Hepatocyte (in vitro differentiated cells): ENCODE measurements around the gene FBXO48. TPM values are rescaled to one million over a fixed set of nuclear protein-coding genes. Genes with fewer than 3 reads are reported as not detected.

Source experiments
- DNase-seq: peaks from one replicate; pipeline ENCODE4 v3.0.0-alpha.2; 2016; ENCODE audit warnings: low spot score
- H2AFZ ChIP-seq: fragments of 200-600 bp; sonication (generic); 2 replicates; pipeline ENCODE4 v1.6.0; 2016; ENCODE audit warnings: antibody characterized with exemption, mild to moderate bottlenecking
- H3K27ac ChIP-seq: fragments of 200-600 bp; sonication (generic); 2 replicates; pipeline ENCODE4 v1.5.1; 2016; ENCODE audit warnings: mild to moderate bottlenecking
- H3K27me3 ChIP-seq: fragments of 200-600 bp; sonication (generic); 2 replicates; pipeline ENCODE4 v1.6.1; 2016
- H3K36me3 ChIP-seq: fragments of 200-600 bp; sonication (generic); replicated peaks from 2 replicates; pipeline ENCODE4 v1.5.1; 2016; ENCODE audit warnings: low read depth; ENCODE audit not compliant: insufficient read depth
- H3K4me1 ChIP-seq: fragments of 200-600 bp; sonication (generic); 2 replicates; pipeline ENCODE4 v1.5.1; 2016; ENCODE audit warnings: mild to moderate bottlenecking, moderate library complexity; ENCODE audit not compliant: insufficient read depth
- H3K4me2 ChIP-seq: fragments of 200-600 bp; sonication (generic); 2 replicates; pipeline ENCODE4 v1.6.0; 2016
- H3K4me3 ChIP-seq: fragments of 200-600 bp; sonication (generic); 2 replicates; pipeline ENCODE4 v1.5.1; 2016; ENCODE audit warnings: mild to moderate bottlenecking
- H3K79me2 ChIP-seq: fragments of 200-600 bp; sonication (generic); 2 replicates; pipeline ENCODE4 v1.6.0; 2017; ENCODE audit warnings: mild to moderate bottlenecking
- H3K9me2 ChIP-seq: fragments of 200-600 bp; sonication (generic); replicated peaks from 2 replicates; pipeline ENCODE4 v1.6.0; 2017; ENCODE audit warnings: mild to moderate bottlenecking; ENCODE audit not compliant: insufficient read depth
- H3K9me3 ChIP-seq: fragments of 200-600 bp; sonication (generic); 2 replicates; pipeline ENCODE4 v1.5.1; 2016; ENCODE audit warnings: low read depth, mild to moderate bottlenecking
- H4K20me1 ChIP-seq: fragments of 200-600 bp; sonication (generic); 2 replicates; pipeline ENCODE4 v1.6.0; 2016; ENCODE audit warnings: mild to moderate bottlenecking; ENCODE audit not compliant: insufficient read depth, poor library complexity, severe bottlenecking
- EZH2 ChIP-seq: fragments of 200-600 bp; sonication (generic); IDR thresholded peaks from 2 replicates; pipeline ENCODE4 v1.6.1; 2016; ENCODE audit warnings: antibody characterized with exemption, mild to moderate bottlenecking, borderline replicate concordance
- EZH2phosphoT487 ChIP-seq: fragments of 200-600 bp; sonication (generic); IDR thresholded peaks from one replicate; pipeline ENCODE4 v1.6.1; 2018; ENCODE audit warnings: antibody characterized with exemption, mild to moderate bottlenecking, low read depth, moderate library complexity; ENCODE audit not compliant: unreplicated experiment, severe bottlenecking
- WGBS: methylation state at CpG from one replicate; pipeline ENCODE4 v1.1.6; 2016; ENCODE audit warnings: low lambda C conversion rate; ENCODE audit errors: missing lambda C conversion rate; 5-methylcytosine and 5-hydroxymethylcytosine counted together
- polyA plus RNA-seq: library from polyadenylated mRNA; unstranded; fragments of >200 nt; fragmentation: Nextera tagmentation; extraction: Ambion mirVana; gene quantifications from 2 replicates; pipeline ENCODE4 v1.2.1, GENCODE V29; 2016
- total RNA-seq: library from RNA; depleted of rRNA; stranded (reverse); fragments of >200 nt; gene quantifications from 2 replicates; pipeline ENCODE4 v1.2.3, GENCODE V29; 2014
- TF ChIP-seq, protein P1 (sequence below): fragments of 200-600 bp; sonication (generic); IDR thresholded peaks from 2 replicates; pipeline ENCODE4 v1.5.1; 2016; ENCODE audit warnings: antibody characterized with exemption, mild to moderate bottlenecking; ENCODE audit not compliant: poor library complexity

The FBXO48 gene
- total and polyA plus RNA-seq, 2 experiments from 2014 or later, result 0.36 to 0.83 TPM

DNA sequence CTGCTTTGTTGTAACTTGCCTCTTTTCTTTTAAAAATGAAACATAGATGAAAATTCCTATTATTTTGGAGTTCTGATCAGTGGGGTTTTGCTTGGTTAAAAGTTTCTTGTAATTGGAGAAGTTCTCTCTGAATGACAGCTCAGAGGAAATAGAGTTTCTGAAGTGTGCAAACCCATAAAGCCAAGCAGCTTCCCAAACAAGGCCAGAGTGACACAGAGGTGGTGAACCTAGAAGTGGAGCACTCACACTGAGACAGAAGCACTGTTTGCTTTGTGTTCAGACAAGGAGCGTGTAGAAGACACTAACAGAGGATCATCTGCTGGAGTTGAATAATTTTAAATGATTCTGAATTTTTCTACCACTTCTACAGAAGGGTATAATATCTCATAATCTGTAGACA is 49.2 kb downstream of the FBXO48 start:
- Histone ChIP-seq H3K9me3 (no peaks in the 10 kb centered on the region), H3K79me2 (no peaks in the 10 kb centered on the region), H3K27me3 (no peaks in the 10 kb centered on the region), H3K4me2 (no peak overlapping the region), H3K4me3 (no peak overlapping the region), H2AFZ (no peak overlapping the region), H4K20me1 (no peaks in the 10 kb centered on the region), H3K4me1 (no peaks in the 10 kb centered on the region), H3K36me3 (no peaks in the 10 kb centered on the region), H3K27ac (no peak overlapping the region), H3K9me2 (no peaks in the 10 kb centered on the region)
- TF ChIP-seq EZH2 (no peak), EZH2phosphoT487 (no peak)
- TF ChIP-seq, protein P1, sequence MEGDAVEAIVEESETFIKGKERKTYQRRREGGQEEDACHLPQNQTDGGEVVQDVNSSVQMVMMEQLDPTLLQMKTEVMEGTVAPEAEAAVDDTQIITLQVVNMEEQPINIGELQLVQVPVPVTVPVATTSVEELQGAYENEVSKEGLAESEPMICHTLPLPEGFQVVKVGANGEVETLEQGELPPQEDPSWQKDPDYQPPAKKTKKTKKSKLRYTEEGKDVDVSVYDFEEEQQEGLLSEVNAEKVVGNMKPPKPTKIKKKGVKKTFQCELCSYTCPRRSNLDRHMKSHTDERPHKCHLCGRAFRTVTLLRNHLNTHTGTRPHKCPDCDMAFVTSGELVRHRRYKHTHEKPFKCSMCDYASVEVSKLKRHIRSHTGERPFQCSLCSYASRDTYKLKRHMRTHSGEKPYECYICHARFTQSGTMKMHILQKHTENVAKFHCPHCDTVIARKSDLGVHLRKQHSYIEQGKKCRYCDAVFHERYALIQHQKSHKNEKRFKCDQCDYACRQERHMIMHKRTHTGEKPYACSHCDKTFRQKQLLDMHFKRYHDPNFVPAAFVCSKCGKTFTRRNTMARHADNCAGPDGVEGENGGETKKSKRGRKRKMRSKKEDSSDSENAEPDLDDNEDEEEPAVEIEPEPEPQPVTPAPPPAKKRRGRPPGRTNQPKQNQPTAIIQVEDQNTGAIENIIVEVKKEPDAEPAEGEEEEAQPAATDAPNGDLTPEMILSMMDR, result no peak
- no peak for DNase-seq
- 5% methylated on average over 1 of the region's 1 CpG for WGBS

DNA sequence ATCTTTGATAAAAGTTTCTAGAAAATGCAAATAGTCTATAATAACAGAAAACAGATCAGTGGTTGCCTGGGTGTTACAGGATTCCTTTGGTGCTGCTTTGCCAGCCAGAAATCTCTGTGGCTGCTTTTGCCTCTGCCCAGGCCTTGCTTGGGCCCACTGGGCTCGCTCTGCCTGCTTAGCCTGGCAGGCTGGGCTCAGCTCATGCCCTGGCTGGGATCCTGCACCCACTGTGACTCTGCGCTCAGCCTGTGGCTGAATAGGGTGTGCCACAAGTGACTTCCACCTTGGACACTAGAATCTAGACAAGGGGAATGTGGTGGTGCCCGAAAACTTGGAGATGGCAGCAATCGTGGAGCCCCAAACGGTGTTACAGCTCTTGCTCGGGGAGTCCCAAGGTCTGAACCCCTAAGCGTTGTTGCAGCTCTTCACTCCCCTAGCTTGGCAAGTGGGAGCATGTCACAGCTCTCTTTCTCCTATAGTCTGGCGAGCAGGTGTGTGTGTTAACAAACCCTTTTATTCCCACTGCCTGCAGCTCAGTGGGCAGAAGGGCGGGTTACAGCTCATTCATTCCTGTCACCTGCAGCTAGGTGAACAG is 50.9 kb downstream of the FBXO48 start:
- Histone ChIP-seq H3K36me3 (no peaks in the 10 kb centered on the region), H3K4me3 (no peak overlapping the region), H3K9me3 (no peaks in the 10 kb centered on the region), H3K4me1 (no peaks in the 10 kb centered on the region), H3K27me3 (no peaks in the 10 kb centered on the region), H3K27ac (no peak overlapping the region), H3K79me2 (no peaks in the 10 kb centered on the region), H4K20me1 (no peaks in the 10 kb centered on the region), H2AFZ (no peak overlapping the region), H3K4me2 (no peak overlapping the region), H3K9me2 (no peaks in the 10 kb centered on the region)
- no peak for DNase-seq
- WGBS, result 94% methylated on average over 9 of the region's 9 CpGs
- TF ChIP-seq EZH2phosphoT487, result no peak
- TF ChIP-seq EZH2, result no peak
- TF ChIP-seq, protein P1, result no peak

DNA sequence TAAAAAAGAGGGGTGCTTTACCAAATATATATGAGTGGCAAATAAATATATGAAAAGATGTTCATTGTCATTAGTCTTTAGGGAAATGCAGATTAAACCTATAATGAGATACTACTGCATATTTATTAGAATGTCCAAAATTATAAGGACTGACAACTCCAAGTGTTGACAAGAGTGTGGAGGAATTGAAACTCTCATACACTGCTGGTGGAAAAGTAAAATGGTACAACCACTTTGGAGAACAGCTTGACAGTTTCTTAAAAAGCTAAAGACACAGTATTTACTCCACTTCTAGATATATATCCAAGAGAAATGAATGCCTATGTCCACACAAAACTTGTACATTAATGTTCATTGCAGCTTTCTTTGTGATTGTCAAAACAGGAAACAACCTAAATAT is 51.6 kb downstream of the FBXO48 start:
- Histone ChIP-seq H3K4me3 (no peak overlapping the region), H3K36me3 (no peaks in the 10 kb centered on the region), H3K4me1 (no peaks in the 10 kb centered on the region), H3K9me2 (no peaks in the 10 kb centered on the region), H3K9me3 (no peaks in the 10 kb centered on the region), H2AFZ (no peak overlapping the region), H4K20me1 (no peaks in the 10 kb centered on the region), H3K4me2 (no peak overlapping the region), H3K79me2 (no peaks in the 10 kb centered on the region), H3K27me3 (no peaks in the 10 kb centered on the region), H3K27ac (no peak overlapping the region)
- DNase-seq, result no peak
- TF ChIP-seq EZH2phosphoT487 (no peak), EZH2 (no peak)
- TF ChIP-seq, protein P1, result no peak

DNA sequence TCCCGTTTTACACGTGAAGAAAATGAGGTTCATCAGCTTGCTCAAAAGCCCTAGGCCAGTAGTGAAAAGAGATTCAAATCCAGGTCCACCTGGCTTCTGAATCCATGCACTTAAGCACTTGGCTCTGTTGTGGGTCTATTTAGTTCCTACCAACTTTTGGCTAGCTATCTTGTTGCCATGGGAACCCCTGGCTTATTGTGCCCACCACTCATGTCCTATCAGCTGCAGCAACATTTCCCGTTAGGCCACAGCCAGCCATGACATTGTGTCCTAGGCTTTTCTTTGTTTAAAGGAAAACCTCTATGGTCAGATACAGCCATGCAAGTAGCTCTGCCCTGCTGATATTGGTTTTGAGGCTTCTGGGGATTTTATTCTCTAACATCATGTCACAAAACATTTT is 52.2 kb downstream of the FBXO48 start:
- H3K79me2 ChIP-seq, result no peaks in the 10 kb centered on the region
- DNase-seq, result no peak
- H3K27me3 ChIP-seq, result no peaks in the 10 kb centered on the region
- H3K9me2 ChIP-seq, result no peaks in the 10 kb centered on the region
- no peaks in the 10 kb centered on the region for H3K4me1 ChIP-seq
- no peak overlapping the region for H3K27ac ChIP-seq
- no peaks in the 10 kb centered on the region for H3K9me3 ChIP-seq
- H3K4me3 ChIP-seq, result no peak overlapping the region
- no peak overlapping the region for H3K4me2 ChIP-seq
- TF ChIP-seq, protein P1, result no peak
- TF ChIP-seq EZH2phosphoT487 (no peak), EZH2 (no peak)
- no peaks in the 10 kb centered on the region for H4K20me1 ChIP-seq
- WGBS, result 55% methylated on average over 3 of the region's 3 CpGs
- no peaks in the 10 kb centered on the region for H3K36me3 ChIP-seq
- H2AFZ ChIP-seq, result no peak overlapping the region
